ENCODE measurements around the gene AACS.
"Not testable (repeated sequence)": the region's sequence is repeated elsewhere in the genome, so short reads cannot be mapped to it uniquely, and the experiment has no call there.

Gene AACS

DNA sequence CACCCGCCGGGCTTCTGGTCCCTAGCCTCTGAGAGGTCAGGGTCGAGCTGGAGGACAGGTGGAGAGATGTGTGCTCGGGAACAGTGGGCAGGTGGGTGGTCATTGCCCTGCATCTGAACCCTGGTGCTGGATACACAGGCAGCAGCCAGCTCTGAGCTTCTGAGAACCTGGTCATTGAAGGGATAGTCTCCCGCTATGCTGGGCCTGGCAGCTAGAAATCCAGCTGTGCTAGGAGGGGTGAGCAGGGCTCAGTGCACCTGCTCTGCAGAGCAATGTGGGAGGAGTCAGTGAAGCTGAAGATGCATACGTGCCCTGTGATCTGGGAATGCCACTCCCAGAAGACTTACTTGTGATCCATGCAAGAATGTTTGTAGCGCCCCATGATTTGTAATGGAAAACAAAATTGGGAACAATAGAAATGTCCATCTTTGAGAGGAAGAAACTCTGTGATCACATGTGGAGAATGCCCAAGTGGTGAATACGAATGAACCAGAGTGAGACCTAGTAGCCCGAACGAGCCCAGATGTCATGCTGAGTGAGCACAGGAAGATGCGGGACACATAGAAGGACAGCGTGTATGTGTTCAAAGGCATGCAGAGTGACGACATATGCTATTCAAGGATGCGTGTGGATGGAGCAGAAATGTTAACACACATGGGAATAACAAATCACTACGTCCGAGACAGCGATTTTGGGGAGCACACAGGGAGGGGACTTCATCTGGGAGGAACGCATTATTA, 63.4 kb downstream of the AACS start:
- no peak for DNase-seq

- no peak for DNase-seq
Observed at GRCh38 chr12:125129179-125129571, 63.9 kb downstream of the AACS start.

GRCh38 chr12:125129591-125130255, 64.5 kb downstream of the AACS start:
- no peak for DNase-seq

DNA sequence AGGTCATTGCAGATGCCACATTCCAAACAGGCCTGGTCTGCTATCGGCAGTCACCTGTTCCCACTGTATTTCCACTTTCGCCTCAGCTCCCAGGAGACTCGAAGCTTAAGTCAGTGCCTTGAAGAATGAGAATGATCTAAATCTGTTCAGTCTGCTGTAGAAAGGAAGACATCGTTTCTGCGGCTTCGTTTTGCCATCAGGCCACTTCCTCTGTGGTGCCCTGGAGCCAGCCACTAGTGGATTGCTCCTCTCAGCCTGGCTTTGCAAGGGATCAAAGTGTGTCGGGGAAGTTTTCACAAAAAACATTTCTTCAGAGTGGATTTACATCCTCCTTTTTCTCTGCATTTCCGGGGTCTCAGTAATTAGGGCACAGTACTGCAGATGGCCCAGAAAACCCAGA, 66.7 kb downstream of the AACS start:
- no peak for DNase-seq

GRCh38 chr12:125132698-125133400, 67.6 kb downstream of the AACS start:
- no peak for DNase-seq

DNA sequence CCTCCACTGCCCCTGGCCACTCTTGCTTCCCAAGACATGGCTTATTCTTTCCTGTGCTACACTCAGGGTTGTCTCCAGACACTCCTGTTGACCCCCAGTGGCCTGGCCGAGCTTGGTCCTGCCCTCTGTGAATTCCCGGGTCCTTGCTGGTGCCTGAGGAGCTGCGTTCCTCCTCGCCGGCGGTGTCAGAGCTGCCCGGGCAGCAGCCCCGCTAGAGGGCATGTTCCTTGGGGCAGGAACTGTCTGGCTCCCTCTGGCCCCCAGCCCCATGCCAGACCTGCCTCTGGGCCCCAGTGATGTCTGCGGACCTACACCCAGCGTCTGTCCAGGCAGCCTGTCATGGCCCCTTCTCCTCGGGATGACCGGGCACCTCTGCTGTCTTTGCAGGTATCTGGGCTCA, 68.4 kb downstream of the AACS start:
- no peak for DNase-seq

GRCh38 chr12:125134576-125134975, 69.3 kb downstream of the AACS start:
- no peak for DNase-seq

DNA sequence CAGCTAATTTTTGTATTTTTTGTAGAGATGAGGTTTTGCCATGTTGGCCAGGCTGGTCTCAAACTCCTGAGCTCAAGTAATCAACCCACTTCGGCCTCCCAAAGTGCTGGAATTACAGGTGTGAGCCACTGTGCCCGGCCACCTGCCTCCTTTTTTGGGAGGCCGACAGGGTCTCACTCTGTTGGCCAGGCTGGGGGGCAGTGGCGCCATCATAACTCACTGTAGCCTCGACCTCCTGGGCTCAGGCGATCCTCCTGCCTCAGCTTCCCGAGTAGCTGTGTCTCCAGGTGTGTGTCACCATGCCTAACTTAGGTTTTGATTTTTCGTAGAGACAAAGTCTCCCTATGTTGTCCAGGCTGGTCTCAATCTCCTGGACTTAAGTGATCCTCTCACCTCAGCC, 70.7 kb downstream of the AACS start:
- DNase-seq, result no peak

DNA sequence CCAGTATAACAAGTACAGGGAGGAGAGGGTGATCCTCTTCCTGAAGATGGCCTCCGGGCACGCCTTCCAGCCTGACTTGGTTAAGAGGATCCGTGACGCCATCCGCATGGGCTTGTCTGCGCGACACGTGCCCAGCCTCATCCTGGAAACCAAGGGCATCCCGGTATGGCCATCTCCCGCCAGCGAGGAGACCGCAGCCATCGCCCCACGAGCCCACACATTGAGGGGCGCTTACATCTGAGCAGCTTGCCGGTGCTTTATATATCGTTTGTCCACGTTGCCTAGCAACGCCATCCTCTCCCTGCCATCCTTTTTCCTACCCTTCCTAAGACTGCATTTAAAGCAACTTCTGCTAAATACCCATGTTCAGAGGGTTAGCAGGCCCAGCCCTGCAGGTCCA, 71.5 kb downstream of the AACS start:
- no peak for DNase-seq

DNA sequence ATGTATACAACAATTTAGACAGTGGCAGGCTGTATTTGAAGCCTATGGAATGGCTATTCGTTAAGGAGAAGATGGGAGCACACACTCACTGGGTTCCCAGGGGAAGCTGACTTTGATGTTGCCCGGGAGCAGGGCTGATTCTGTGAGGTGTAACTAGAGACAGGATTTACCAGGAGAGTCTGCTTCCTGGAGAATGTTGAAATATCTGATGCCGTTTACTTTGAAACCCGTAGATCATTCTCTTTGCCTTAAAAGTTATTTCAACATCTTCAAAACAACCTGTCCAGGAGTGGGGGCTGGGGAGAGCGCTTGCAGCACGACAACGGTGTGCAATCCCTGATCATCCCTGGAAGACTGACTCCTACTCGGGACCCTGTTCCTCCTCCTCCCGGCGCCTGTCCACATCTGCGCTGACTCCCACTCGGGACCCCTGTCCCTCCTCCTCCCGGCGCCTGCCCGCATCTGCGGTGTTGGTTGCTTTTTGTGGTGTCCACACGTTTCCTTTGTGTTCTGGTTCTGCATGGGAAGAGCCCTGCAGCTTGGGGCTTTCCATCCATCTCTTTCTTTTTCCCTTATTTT, 72.6 kb downstream of the AACS start:
- DNase-seq, result no peak

GRCh38 chr12:125140279-125141209, 75.3 kb downstream of the AACS start:
- no peak for DNase-seq

GRCh38 chr12:125141210-125141573, 76.0 kb downstream of the AACS start:
- DNase-seq, result not testable (repeated sequence)

GRCh38 chr12:125142601-125143000, 77.4 kb downstream of the AACS start:
- no peak for DNase-seq

DNA sequence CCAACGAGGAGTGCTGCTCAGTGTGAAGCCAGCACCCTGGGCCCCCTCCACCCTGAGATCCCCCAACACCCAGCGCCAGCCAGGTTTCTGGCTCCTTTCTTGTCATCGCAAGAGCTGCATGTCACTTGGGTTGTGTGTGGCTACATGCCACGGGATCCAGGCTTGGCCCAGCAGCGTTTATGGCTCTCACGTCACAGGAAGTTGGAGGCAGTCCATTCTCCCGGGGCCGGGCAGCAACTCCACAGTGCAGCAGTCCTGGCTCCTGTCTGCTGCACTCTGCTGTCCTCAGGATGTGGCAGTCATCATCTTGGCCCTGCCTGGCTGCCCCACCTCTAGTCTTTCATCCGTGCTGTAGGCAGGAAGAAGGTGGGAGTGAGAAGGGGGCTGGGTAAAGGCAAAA, 78.3 kb downstream of the AACS start:
- DNase-seq, result no peak

DNA sequence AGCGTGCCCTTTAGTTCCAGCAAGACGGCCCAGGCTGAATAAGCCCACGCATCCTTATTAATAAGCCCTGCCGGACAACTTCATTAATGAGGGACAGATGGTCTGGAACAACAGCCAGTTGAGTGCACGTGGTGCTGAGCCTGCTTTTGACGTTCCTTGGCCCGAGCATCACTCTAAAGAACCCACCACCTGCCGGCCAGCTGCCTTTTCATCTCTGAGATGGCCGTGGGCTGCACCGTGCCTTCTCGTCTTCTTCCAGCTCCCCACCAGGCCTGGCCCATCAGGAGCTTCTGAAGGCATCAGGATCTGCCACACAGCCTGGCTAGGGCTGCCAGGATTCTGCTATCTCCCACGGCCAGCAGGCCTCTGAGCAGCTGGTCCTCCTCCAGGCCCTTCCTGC, 80.0 kb downstream of the AACS start:
- DNase-seq, result no peak

DNA sequence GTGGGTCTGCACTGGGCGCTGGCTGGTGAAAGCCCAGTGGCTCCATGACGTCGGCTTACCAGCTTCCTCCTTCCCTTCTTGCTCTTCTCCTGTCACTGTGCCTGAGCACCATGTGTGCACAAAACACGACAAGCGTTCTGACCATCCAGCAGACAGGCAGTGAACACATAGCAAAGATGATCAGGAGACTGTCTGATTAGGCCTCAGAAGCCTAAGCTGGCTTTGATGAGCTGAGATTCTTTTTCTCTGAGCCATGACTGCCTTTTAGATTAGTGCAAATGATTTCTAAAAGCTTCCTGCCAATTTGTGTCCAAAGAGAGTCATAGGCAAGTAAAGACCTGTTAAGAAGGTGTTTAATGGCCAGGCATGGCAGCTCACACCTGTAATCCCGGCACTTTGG, 83.1 kb downstream of the AACS start:
- DNase-seq, result no peak

- DNase-seq, result no peak
Observed at GRCh38 chr12:125149160-125150108, 84.2 kb downstream of the AACS start.

DNA sequence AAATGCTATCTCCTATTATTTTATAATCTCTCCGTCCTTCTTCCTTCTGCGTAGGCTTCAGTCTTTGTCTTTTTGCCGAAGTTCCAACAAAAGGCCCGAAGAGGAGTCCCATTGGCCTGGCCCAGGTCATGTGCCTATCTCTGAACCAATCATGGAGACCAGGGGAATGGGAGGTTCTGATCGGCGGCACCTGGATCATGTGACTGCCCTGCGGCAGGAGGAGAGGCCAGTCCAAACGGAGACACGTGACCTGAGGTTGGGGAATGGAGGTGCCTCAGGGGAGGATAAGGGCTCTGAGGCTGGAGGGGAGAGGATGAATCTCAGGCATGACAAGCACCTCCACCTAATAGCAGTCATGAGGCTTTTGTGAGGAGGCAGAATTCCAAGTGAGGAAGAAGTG, 86.0 kb downstream of the AACS start:
- DNase-seq, result no peak

GRCh38 chr12:125152463-125152862, 87.2 kb downstream of the AACS start:
- DNase-seq, result no peak

- DNase-seq, result no peak
Observed at GRCh38 chr12:125155366-125155765, 90.1 kb downstream of the AACS start.

DNA sequence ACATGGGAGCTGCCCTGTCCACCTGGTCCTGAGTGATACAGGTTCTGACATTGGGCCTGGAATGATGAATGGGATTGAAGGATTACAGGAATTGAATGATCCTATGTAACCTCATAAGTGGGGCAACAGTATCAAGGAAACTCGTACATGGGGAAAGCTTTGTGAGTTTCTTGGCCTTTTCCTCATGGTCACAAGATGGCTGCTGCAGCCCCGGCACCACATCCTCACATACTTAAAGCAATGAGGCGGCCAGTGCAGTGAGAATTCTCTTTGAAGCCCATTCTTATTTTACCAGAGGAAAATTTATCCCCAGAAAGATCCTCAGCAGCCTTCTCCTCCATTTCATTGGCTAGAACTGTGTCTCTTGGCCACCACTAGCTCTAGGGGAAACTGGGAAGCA, 91.9 kb downstream of the AACS start:
- no peak for DNase-seq

DNA sequence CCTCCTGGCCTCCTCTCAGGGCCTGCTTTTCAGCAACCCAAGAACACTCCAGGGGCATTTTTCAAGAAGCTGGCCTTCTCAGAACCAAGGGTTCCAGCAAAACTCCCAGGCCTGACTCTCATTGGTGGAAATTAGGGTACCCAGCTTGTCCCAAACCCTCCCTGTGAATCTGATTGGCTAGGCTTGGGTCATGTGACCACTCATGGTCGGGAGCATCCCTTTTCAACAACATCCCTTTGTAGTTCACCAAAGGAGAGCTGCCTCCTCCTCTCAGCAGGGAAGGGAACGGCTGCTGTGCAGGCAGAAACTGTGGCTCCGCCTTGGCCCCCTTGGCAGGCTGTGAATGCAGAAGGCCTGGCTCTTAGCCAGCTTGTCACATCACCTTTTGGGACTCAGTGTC, 94.5 kb downstream of the AACS start:
- no peak for DNase-seq

Measured in NK-92 treated with Interleukin-12 subunit alpha and Interleukin-12 subunit beta, amount 100 ng/mL, for 24 hours (cell line).